Activated CD4-positive, CD25-positive, alpha-beta regulatory T cell treated with anti-CD3 and anti-CD28 coated beads, Interleukin-2, amount 50 U/mL, for 24 hours (primary cell): ENCODE results near the gene ATP6V1B1.

Experiments
- ATAC-seq, 2 donors: fragments of 150-1000 bp; cut with Tn5 transposase; one replicate each; pipeline ENCODE4 v1.10.0; 2021; ENCODE audit warnings: mild to moderate bottlenecking in 1 of 2, moderate library complexity in 1 of 2

ATP6V1B1 gene

DNA sequence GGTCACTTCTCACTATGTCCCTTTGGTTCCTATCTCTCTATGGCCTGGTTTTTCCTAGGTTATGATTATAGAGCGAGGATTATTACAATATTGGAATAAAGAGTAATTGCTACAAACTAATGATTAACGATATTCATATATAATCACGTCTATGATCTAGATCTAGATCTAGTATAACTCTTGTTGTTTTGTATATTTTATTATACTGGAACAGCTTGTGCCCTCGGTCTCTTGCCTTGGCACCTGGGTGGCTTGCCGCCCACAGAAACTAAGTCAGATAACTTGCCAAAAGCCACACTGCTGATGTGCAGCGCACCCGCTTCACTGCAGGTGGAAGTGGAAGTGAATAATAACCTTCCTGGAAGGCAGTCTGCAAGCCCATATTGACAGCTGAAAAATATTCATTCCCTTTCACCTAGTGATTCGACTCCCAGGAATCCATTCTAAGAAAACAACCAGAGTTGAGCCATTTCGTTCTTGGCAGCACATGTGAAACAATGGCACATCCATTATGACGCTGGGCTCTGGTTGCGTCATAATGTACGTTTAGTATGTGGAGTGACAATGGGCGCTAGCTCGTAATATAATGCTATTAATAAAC is 42.0 kb downstream of the ATP6V1B1 start:
- peak; percentile 18 to 33 for ATAC-seq

- ATAC-seq, result peak in 1 of 2 donors; percentile 19
Observed at GRCh38 chr2:70978341-70979179, 42.9 kb downstream of the ATP6V1B1 start, which contains the start of gene ANKRD53. Gene ANKRD53 (plus strand): TSS chr2:70978630. CDS start chr2:70978646, 16 bp downstream.

DNA sequence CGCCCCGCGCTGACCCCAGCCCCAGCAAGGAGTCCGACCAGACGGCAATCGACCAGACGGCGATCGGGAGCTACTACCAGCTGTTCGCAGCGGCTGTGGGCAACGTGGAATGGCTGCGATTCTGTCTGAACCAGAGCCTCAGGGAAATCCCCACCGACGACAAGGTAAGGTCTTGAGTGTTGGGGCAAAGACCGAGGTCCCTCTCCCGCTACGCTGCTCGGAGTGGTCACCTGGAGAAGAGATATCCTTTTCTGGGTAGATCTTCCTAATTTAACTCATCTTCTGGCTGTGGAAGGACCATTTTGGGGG is 43.4 kb downstream of the ATP6V1B1 start:
- ATAC-seq, result no peak

DNA sequence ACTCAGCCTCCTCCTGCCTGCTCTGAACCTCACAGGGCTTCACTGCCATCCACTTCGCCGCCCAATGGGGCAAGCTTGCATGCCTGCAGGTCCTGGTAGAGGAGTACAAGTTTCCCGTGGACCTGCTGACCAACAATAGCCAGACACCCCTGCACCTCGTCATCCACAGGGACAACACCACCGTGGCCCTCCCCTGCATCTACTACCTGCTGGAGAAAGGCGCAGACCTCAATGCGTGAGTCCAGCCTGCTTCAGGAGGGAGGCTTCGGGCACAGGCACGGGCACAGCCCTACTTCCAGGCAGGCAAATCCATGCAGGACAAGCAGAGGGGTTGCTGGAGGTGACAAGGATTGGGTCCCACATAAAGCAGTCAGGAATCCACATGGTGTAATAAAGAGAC is 43.9 kb downstream of the ATP6V1B1 start:
- ATAC-seq, result no peak

GRCh38 chr2:70981421-70981820 is 45.7 kb downstream of the ATP6V1B1 start:
- ATAC-seq, result no peak

- ATAC-seq, result no peak
Observed at GRCh38 chr2:70981866-70982810, 46.4 kb downstream of the ATP6V1B1 start.

- ATAC-seq, result no peak
Observed at GRCh38 chr2:70982971-70983370, 47.3 kb downstream of the ATP6V1B1 start.

DNA sequence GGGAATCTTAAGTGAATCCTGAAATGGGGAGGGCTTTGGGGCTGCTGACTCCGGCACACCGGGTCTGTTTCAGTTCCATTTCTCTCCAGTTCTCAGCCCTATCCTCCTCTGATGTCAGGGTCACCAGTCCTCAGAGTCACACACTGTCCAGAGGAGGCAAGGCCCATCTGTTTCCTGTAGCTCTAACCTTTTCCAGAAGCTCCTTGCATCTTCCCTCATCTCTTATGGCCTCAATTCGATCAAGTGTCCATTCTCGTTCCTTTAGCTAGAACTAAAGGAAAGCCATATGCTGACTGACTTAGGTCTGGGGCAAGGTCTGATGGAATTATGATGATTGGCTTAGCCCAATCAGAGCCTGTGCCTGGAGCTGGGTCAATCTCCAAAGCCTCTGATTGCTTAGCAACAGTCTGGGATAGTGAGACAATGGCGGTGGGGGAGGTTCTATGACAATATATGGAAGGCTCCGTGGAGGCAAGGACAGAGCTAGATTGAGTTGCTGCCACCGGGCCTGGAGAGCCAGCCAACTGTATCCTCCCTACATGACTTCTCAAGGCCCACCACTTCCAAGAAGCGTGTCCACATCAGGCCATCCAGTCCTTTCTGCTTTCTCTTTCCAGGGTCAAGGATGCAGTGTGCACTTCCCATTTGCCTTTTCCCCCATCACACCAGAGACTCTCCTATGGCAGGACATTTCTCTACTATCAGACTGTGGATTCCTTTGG is 48.0 kb downstream of the ATP6V1B1 start:
- no peak for ATAC-seq

DNA sequence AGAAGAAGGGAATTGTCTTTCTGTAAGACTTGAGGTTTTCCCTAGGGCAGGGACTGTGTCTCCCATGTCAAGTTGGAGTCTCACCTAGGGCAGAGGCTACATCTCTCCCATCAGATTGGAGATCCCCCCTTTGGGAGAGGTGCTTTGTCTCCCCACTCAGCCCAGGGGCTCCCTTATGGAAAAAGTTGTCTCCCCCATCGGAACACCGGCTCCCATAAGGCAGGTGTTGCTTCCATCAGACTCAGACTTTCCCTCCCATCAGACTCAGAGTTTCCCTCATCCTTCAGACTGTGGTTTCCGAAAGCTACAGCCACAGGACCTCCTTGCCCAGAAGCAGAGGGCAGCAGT is 48.5 kb downstream of the ATP6V1B1 start:
- ATAC-seq, result no peak

- peak; percentile 98 to 99 for ATAC-seq
Observed at GRCh38 chr2:70984576-70985282, 49.0 kb downstream of the ATP6V1B1 start.

- no peak for ATAC-seq
Observed at GRCh38 chr2:70985283-70985688, 49.6 kb downstream of the ATP6V1B1 start.

DNA sequence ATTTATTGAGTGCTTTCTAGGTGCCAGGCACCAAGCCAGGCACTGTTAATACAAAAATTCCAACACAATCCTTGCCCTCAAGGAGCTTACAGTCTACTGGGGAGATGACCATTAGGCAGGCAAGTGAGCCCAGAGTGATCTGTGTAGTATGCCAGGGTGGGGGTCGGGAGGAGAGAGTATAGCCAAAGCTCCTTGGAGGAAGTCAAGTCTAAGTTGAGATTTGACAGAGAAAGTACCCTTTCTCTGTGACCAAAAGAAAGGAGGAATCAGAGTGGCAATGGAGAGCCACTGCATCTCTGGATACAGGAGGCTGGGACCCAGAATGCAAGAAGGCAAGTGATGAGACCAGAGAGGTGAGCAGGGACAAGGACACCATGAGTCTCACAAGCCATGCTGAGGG is 50.3 kb downstream of the ATP6V1B1 start:
- ATAC-seq, result no peak

- no peak for ATAC-seq
Observed at GRCh38 chr2:70986499-70987189, 50.9 kb downstream of the ATP6V1B1 start.

- no peak for ATAC-seq
Observed at GRCh38 chr2:70987386-70987785, 51.7 kb downstream of the ATP6V1B1 start.

DNA sequence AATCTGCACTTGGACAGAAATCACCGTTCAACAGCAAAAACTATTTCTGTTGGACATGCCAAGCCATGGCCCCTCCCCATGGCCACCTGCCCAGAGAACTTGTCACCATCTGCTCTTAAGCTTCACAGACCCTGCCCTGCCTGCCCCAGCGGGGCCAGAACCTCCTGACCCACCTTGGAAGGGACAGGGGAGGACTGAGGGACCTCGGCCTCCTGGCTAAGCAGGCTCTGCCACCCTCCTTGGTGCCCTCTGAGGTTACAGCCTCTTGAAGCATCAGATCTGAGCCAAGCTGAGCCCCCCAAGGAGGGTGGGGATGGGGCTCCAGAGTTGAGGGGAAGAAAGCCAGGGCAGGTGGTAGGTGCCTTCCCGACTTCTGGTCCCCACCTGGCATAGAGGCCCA is 52.5 kb downstream of the ATP6V1B1 start:
- no peak for ATAC-seq

DNA sequence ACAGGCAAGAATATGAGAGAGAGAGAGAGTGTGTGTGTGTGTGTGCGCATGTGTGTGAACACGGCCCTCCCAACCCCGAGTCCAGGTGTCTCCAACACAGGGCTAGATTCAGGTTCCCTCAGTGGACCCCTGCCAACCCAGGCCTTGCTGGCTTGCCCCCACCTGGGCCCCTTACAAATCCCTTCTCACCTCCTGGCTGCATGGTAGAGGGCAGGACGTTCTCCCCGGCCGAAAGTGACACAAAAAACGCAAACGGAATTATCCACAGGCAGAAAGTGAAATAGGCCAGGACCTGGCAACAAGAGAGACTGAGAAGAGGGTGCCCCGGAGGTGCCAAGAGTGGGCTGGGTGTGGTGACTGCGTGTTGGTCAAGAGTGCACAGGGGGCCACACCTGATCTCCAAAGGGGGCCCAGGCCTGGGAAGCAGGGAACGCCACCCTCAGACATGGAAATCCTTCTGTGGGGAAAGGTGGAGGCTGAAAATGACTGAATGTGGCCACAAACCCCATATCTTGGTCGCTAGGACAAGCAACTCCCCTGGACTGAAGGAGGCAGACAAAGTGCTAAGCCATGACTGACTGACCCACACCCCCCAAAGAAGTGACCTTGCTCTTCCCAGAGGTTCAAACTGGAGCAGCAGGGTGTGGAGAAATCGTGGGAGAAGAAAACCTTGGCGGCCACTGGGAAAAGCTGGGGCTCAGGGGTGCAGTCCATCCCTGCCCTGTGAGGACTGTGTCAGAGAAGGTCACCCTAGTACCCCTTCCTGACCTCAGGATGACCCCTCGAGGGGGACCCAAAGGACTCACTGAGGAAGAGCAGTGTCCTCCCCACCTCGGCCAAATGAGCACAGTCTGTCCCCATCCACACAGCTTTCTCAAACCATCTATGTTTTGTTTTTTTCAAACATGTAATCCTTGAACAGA is 53.3 kb downstream of the ATP6V1B1 start:
- no peak for ATAC-seq

- no peak for ATAC-seq
Observed at GRCh38 chr2:70990216-70990615, 54.5 kb downstream of the ATP6V1B1 start.

DNA sequence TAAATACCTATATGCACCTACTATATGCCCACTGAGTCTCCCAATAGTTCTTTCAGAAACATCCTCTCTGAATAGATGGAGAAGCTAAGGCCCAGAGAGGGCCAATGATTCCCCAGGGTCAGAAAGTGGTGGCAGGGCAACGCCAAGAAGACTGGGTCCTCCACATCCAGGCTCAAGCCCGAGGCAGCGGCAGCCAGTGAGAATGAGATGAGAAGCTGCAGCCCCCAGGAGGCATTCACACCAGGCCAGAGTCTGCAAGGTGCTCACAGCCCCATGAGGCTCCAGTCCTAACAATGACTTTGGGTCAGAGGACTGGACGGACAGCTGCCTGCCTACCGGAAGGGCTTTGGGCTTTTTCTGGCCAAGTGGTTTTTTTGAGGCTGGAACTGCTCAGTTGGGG is 55.4 kb downstream of the ATP6V1B1 start:
- no peak for ATAC-seq

DNA sequence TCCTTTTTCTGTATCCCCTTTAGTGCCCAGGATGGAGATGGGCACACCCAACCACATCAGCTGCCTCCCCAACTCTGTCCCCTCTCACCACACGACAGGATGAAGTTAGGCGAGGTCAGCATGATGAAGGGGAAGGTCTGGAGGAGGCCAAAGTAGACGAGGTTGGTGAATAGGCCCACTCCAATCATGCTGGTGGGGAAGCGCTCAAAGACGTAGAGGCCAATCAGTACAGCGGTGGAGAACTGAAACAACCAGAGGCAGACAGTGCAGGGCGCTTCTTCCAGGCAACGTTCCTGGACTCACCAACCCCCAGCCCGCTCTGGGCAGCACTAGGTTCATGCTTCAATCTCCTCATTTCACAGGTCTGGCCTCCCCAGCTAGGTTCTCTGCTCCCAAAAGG is 56.0 kb downstream of the ATP6V1B1 start:
- no peak for ATAC-seq
